GM18519 (cell line): ENCODE measurements around the gene C12orf76.
A peak's percentile ranks its signal among the peaks of the same experiment; 100 is the strongest.
"Not testable (repeated sequence)": the region's sequence is repeated elsewhere in the genome, so short reads cannot be mapped to it uniquely, and the experiment has no call there.

Experiments
- ATAC-seq: cut with Tn5 transposase; IDR thresholded peaks from one replicate; pipeline ENCODE4 v1.9.1; 2021; ENCODE audit warnings: mild to moderate bottlenecking, moderate library complexity; ENCODE audit not compliant: unreplicated experiment, low FRiP score

C12orf76 gene

DNA sequence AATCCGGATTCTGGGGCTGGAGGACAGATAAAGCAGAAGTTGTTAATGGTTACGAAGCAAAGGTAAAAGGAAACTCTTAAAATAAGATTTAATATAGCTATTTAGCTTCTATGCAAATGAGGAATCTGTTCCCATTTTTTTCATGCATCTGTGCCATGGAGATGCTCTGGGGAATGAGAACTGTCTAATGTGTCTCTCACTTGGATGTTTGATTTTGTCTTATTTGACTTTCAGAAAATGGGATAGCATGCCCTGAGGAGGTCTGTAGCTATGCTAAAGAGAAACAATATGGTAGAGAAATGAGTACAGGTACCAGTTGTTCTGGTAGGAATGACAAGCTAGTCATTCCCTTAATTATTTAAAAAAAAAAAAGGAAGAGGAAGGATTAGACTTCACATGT is 24.3 kb downstream of the C12orf76 start:
- no peak for ATAC-seq

DNA sequence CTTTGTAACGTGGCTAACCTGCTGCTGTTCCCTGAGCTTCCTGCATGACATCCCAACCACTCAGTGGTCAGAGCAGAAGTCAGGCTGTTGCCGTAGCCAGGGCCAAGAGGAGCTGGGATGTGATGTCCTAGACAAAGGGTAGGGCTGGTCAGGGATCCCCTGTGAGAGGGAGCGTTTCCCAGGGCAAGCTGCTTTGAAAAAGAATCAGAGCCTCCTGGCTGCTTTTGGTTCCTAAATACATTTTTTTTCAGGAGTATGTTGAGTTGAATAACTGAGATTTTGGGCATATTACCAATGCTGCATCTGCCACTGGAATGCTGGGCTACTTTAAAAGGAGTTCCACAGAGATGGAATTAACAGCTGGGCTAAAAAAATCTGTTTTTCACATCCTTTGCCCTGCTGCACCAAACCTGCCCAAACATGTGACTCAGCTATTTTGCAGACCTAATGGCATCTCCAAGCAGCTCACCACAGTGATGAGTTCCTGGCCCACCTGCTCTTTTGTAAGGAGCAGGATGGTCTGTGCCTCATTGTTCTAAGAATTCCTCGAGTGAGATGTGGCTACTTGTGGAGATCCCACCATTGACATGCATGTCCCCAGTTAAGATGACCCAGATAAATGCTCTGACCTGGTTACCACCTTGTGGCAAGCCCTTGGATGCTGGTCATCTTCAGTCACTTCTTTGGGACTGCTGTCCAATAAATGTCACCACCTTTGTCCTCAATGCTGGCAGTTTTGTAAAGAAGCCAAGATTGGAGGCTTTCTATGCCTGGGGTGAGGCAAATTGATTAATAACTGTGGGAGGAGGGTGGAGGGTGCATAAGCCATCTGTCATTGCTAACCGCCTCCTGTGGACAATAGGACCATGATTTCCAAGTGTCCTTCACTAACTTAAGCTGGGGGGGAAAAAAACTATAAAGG is 25.0 kb downstream of the C12orf76 start:
- no peak for ATAC-seq

DNA sequence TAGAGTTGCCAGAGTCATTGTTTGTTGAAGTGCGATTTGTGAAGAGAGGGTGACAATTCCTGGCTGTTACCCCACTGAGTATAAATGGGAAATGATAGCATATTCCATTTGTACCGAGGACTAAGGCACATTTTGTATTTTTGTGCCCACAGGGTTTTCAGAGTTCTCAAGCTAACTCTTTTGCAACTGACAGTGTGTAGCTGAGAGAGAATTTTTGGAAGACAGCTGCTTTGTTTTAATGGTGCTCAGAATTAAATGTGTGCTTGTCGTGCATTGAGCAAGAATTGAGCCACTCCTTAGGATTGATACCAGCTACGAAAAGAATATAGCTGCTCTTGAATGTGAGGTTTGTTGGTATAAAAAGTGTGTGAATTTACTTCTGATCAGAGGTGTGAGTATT is 27.4 kb downstream of the C12orf76 start:
- ATAC-seq, result no peak

DNA sequence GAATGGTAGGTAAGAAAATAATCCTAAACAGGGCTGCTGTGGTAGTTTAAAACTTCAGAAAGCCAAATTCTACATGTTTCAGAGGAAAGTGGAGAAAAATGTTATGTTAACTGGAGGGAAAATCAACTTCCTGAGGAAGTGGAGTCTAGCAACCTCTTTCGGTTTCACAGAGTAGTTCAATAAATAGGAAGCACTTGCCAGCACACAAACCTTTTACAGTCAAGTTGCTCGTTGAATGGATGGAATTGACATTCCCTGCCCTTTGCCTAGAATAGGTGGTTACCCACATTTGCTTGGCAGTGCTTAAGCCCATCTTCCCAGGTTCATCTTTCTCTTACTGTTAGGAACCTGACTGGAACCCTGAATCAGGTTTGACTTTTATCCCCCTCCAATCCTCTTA is 33.2 kb downstream of the C12orf76 start:
- ATAC-seq, result no peak

DNA sequence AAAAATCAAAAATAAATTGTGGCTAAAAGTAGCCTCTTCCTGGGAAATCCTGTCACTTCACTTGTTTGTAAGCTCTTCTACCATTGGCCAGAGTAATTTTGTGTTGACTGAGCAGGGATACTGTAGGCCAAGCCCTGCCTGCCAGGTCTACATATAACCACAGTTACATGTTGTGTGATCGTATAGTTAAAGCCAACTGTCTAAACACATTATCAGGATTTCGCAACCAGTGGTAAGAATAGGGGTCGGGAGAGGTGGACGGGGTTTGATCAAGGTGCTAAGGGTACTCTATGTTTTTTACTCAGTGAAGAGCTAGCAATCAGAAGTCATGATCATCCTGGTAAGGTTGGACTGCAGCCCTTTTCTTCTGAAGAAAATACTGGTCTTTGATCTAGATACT is 35.7 kb downstream of the C12orf76 start:
- no peak for ATAC-seq

DNA sequence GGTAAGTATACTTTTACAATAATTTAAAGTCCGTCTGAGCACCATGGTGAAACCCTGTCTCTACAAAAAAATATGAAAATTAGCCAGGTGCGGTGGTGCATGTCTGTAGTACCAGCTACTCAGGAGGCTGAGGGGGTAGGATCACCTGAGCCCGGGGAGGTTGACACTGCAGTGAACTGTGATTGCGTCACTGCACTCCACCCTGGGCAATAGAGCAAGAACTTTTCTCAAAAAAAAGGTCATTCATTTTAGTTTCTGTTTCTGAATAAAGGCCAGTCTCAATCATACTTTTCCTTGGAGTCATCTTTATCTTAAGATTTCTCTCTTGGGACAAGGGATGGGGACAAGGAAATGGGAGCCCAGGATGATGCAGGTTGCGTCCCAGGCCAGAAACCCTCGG is 36.2 kb downstream of the C12orf76 start:
- ATAC-seq, result peak; percentile 38

DNA sequence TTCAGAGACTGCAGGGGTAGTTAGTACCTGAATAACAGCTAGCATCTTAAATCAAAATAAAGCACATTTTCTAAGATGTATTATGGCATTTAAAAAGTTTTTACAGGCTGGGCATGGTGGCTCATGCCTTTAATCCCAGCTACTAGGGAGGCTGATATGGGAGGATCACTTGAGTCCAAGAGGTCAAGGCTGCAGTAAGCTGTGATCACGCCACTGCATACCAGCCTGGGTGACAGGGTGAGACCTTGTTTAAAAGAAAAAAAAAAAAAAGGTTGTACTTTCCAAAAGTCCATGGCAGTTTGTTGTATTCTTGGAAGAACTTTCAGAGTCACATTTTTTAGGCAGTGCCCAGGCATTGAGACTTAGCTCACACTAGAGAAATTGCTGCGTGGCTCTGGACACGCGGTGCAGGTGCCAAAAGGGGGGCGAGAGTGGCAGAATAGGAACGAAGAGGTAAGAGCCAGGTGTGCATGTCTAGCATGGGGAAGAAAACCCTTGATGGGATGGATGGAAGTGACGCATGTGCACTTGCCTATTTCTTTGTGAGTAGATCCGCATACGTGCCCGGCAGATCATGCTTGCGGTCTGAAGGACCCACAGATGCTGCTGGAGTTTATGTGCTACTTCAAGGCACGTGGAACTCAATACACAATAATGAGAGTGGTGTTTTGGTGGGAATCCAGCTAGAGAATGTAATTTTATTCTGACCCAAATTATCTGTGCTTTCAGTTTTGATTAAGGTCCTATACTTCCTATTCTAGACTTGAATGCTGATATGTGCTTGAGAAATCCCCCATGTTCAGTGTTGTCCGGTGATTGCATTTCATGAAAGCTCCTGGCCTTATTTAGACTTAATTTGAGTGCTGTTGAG is 37.2 kb downstream of the C12orf76 start:
- ATAC-seq, result no peak

DNA sequence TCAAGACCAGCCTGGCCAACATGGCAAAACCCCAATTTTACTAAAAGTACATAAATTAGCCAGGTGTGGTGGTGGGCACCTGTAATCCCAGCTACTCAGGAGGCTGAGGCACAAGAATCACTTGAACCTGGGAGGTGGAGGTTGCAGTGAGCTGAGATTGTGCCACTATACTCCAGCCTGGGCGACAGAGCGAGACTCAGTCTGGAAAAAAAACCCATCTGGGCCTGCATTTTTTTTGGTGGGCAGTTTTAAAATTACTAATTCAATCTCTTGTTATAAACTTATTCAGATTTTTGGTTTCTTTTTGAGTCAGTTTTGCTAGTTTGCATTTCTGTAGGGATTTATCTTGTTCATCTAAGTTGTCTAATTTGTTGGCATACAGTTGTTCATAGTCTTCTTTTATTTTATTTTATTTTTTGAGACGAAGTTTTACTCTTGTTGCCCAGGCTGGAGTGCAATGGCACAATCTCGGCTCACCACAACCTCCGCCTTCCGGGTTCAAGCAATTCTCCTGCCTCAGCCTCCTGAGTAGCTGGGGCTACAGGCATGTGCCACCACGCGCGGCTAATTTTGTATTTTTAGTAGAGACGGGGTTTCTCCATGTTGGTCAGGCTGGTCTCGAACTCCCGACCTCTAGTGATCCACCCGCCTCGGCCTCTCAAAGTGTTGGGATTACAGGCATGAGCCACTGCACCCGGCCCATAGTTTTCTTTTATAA is 39.5 kb downstream of the C12orf76 start:
- ATAC-seq, result not testable (repeated sequence)

DNA sequence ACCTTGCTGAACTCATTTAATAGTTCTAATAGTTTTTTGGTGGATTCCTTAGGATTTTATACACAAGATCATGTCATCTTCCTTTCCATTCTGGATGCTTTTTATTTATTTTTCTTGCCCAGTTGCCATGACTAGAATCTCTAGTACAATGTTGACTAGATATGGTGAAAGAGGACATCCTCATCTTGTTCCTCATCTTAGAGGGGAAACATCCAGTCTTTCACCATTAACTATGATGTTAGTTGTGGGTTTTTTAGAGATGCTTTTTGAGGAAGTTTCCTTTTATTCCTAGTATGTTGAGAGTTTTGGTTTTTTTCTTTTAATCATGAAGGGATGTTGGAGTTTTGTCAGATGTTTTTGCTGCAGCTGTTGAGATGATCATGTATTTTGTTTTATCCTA is 40.4 kb downstream of the C12orf76 start:
- ATAC-seq, result no peak

DNA sequence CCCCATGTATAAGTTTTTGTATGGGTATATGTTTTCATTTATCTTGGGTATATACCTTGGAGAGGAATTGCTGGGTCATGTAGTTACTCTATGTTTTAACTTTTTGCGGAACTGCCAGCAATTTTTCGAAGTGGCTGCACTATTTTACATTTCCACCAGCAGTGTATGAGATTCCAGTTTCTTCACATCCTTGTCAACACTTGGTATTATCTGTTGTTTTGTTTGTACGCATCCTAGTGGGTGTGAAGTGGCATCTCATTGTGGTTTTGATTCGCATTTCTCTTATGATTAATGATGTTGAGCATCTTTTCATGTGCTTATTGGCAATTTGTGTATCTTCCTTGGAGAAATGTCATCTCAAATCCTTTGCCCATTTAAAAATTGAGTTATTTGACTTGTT is 42.2 kb downstream of the C12orf76 start:
- no peak for ATAC-seq

DNA sequence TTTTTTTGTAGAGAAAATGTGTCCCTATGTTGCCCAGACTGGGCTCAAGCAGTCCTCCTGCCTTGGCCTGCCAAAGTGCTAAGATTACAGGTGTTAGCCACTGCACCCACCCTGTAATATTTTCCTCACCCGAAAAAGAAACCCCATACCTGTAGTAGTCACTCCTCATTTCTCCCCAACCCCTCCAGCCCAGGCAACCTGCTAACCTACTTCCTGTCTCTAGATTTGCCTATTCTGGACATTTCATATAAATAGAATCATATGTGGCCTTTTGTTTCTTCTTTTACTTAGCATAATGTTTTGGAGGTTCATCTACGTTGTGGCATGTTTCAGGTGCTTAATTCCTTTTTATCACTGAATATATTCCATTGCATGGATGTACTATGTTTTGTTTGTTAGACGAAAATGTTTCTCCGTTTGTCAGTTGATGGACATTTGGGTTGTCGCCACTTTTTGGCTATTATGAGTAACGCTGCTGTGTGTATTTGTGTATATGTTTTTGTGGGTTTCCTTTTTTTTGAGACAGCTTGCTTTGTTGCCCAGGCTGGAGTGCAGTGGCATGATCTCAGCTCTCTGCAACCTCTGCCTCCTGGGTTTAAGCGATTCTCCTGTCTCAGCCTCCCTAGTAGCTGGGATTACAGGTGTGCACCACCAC is 42.9 kb downstream of the C12orf76 start:
- ATAC-seq, result no peak

DNA sequence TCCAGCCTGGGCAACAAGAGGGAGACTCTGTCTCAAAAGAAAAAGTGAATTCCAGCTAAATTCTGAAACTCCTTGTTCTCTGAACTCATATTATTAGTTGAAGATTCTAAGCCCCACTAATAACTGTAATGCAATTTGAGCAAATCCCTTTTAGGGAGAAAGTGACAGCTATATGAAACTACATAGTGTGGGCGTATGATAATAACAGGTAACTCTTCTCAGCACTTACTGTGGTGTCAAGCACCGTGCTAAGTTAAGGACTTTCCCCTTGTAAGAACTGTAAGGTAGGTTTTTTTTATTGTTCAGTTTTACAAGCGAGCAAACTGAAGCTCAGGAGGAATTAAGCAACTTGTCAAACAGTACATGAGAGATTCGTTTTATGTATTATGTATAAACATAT is 43.7 kb downstream of the C12orf76 start:
- ATAC-seq, result peak; percentile 46

DNA sequence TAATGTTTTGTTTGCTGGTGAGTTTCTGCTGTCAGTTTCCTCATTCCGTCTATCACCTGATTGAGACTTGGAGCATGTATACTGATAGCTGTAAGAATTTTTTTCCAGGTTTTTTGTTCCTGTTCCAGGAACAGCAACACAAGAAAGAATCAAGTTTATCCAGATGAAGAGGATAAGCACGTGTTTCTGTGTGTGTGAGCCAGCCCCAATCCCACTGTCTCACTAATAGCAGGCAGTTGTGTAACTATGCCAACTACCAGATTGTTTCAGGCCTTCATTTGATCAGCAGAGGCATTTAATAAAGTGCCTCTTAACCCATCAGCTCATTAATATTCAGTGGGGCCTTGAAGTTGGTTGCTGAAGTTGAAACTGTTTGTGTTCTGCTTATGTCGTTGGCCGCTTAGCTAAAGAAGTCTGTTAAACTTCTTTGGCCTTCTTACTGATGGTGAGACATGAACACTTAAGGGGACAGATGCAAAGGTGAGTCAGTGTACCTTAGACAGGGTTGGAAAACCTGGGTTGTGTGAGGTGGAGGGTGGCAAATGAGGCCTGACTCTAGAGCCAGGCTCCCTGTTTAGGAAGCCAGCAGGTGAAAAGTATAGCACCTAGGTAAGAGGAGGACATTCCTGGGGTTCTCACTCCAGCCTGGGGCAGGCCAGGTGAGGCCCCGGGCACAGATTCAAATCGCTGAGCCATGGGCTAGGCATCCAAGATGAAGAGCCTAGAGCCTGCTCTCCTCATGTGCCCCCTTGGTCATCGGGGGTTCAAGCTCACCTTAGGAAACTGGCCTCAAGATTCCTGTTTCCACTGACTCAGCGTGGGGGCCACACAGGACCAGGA is 45.4 kb downstream of the C12orf76 start:
- ATAC-seq, result no peak

DNA sequence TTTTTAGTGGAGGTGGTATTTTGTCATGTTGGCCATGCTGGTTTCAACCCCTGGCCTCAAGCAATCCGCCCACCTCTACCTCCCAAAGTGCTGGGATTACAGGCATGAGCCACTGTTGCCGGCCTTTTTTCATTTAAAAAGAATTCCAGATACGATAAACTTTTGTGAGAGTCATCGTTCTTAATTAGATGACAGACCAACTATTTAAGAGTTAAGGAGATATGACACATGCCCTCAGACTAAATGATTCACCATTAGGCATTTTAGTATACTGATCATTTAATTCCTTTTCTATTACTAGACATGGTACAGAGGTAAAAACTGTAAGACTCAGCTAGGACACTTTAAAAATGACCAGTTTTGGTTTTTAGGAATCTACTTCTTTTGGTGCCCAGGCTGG is 46.7 kb downstream of the C12orf76 start:
- no peak for ATAC-seq

DNA sequence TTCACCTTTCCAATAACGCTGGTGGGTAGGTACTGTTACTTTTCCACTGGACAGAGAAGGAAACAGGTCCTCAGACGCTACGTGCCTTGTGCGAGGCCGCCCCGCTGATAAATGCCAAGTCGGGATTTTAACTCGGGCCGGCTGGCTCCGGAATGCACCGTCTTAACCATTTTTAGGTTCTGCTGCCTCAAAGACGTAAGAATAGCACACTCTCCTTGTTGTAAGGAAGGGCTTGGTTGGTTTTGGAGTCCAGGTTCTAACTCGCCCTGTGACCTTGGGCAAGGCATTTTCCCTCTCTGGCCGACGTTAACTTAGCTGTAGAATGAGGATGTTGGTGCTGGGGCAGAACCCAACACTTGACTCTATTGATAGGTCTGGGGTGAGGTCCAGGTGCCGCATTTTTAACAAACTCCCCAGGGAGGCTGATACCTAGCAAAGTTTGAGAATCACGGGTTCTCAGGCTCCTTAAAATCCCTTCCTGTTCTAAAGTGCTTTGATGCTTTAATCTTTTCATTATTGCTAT is 48.3 kb downstream of the C12orf76 start:
- ATAC-seq, result no peak

DNA sequence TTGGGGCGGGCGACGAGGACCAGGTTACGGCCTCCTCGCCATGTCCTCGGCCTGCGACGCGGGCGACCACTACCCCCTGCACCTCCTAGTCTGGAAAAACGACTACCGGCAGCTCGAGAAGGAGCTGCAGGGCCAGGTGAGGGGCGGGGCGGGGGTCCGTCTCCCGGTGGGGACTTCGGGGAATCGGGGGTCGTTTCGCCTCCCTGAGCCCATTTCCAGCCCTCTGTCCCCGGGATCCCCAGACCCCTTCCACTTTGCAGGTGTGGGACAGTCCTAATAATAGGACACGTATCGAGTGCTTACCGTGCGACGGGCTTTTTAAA is 48.7 kb downstream of the C12orf76 start:
- ATAC-seq, result no peak

DNA sequence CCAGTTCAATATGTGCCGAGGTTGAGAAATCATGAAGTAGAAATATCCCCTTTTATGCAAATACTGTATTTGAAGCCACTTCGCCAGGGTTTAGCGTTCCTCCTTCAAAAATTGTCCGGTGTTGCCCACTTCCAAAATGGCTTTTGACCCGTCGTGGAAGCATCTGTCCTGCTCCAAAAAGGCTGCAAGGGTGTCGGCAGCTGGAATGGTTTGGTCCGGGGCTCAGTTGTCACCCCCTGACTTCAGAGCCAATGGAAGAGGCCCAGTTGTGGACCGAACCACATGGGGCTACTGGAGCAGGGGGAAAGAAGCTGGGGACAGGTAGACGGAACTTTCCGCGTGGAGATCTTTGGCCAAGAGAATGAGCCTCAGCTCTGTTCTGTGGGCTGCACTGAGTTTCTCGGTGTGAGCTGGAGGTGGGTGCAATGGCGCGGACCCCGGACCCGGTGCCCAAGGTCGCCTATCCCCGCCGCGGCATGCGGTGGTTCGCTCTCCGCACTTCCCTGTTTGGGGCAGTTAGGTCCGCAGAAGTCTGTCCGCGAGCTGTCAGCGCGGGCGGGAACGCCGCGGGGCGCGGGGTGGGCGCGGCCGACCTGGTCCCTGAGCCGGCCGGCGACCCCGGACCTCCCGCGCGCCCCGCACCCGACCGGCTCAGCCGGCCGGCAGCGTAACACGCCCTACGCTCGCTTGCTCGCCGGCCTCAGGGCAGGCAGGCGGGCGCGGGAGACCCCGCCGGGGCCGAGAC is 49.2 kb downstream of the C12orf76 start, which contains the start of gene ANKRD13A:
Gene ANKRD13A, plus strand, starts transcription at position 527 of the 745 bp plus-strand sequence. CDS start 259 bp downstream, outside the sequence.
- no peak for ATAC-seq

DNA sequence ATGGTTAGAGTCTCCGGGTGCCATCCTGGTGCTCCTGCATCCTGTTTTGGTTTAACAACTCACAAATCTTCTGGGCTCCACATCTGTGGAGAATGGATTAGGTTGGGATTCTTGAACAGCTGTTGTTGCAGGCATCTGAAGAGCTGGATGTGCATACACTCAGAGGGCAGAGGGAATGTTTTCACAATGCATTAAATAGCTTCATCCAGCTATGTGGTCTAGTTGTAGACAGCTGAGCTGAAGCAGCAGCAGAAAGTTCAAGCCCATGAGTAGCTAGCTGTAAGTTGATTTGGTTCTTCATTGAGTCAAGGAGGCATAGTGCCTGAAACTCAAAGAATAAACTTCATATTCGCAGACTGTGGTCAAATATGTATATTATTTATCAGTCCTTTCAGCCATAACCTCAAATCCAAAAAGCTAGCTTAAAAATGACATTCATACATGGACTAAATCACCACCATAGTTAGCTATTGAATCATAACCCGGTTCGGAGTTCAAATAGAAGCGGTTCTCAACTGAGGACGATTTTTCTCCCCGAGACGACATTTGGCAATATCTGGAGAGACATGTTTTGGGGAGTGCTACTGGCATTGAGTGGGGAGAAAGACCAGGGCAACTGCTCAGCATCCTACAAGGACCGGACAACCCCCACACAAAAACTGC is 50.0 kb downstream of the C12orf76 start:
- no peak for ATAC-seq
